AG04449 (cell line): ENCODE measurements around the gene NFASC.

Experiments
- CTCF ChIA-PET: fragments of 350-600 bp; formaldehyde crosslinking; extraction: SDS; loops from one replicate; lab custom pipeline; 2021; ENCODE audit warnings: antibody characterized with exemption; lab: Yijun Ruan, JAX
- POLR2A ChIA-PET: fragments of 400-600, 350-600 bp; formaldehyde crosslinking; extraction: SDS; loops from one replicate; lab custom pipeline; 2020; ENCODE audit warnings: antibody characterized with exemption, inconsistent platforms; lab: Yijun Ruan, JAX
- DNase-seq: peaks from one replicate; pipeline ENCODE4 v3.0.0-alpha.2; 2010; ENCODE audit warnings: low read depth, low spot score
- H3K4me3 ChIP-seq: 2 replicates; pipeline ENCODE4 v1.5.1; 2011; ENCODE audit warnings: low read depth, mild to moderate bottlenecking, control low read depth, low read length
- TF ChIP-seq, protein P1 (sequence below): IDR thresholded peaks from one replicate; pipeline ENCODE4 v1.5.1; 2011; ENCODE audit warnings: mild to moderate bottlenecking, moderate library complexity, low read length, control low read depth, inconsistent platforms; ENCODE audit not compliant: insufficient read depth; ENCODE audit errors: missing control alignments

The NFASC gene

DNA sequence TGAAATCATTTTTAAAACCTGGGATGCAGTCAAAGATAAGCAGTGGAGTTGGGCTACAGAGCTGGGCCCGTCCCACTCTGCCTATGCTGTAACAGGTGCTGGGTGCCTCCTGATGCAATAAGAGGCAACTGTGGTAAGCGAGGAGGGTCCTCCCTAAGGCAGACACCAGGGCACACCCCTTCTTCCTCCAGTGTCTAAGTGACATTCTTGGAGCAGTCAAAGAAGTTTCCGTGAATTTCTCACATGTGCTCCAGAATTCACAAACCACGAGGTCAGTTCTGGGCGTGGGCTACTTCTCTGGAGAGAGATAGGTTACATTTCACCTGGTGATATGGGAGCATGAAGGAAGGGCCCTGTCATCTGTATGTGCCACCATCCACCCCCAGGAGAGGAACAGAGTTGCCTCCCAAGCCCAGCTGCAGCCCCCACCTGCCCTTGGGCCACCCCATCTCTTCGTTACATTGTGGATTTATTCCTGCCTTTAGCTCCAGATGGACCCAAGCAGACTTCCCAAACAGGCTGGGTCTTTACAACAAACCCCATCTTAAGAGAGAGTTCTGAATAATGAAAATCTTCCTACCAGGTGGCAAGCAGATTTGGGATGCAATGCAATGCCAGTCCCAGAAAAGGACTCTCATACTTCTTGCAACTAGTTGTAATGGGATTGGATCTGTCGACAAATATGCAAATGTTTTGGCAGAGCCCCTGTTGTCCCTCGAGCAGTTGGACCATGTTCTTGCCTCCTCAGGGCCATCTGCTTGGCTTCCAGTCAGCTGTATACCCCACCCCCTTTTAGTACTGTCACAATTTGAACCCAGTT is 89.9 kb downstream of the NFASC start:
- ChIA-PET CTCF (interaction anchor here (1.2 to 6.6 kb wide), 3 partner anchors 14 to 153 kb away, joined by 6 to 76 read pairs (median 35); no protein-coding TSS in a partner anchor), POLR2A (no interaction called here)
- DNase-seq, result no peak
- no peak overlapping the region for H3K4me3 ChIP-seq
- TF ChIP-seq, protein P1, sequence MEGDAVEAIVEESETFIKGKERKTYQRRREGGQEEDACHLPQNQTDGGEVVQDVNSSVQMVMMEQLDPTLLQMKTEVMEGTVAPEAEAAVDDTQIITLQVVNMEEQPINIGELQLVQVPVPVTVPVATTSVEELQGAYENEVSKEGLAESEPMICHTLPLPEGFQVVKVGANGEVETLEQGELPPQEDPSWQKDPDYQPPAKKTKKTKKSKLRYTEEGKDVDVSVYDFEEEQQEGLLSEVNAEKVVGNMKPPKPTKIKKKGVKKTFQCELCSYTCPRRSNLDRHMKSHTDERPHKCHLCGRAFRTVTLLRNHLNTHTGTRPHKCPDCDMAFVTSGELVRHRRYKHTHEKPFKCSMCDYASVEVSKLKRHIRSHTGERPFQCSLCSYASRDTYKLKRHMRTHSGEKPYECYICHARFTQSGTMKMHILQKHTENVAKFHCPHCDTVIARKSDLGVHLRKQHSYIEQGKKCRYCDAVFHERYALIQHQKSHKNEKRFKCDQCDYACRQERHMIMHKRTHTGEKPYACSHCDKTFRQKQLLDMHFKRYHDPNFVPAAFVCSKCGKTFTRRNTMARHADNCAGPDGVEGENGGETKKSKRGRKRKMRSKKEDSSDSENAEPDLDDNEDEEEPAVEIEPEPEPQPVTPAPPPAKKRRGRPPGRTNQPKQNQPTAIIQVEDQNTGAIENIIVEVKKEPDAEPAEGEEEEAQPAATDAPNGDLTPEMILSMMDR, result no peak

DNA sequence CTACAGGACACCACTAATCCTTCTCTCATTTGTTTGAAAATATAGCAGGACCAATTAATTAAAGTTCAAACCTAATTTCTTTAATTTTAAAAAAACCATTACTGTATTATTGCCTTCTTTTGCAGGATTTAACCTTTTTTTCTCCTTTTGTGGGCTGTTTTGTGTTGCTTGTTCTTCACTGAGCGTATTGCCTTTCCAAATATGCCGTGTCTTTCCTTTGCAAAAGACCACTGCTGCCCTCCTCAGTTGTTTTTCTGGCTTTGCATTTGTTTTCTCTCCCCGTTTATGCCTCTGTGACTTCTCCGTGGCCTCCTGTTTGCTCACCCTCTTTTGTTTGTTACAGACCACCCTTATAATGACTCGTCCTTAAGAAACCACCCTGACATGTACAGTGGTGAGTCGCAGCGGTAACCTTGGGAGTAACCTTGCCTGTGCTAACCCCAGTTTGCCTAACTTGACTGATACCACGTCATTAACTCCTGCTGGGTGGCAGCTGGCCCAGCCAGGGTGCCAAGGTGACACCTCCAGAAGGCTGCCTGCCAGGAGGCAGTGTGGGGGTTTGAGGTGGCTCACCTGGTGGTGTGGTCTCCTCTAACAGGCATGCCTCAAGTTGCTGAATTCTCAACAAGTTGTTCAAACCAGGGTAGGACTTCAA is 91.2 kb downstream of the NFASC start:
- ChIA-PET POLR2A (no interaction called here), CTCF (interaction anchor here (1.1 to 6.6 kb wide), 4 partner anchors 13 to 155 kb away, joined by 4 to 76 read pairs (median 6); no protein-coding TSS in a partner anchor)
- TF ChIP-seq, protein P1, result no peak
- no peak overlapping the region for H3K4me3 ChIP-seq
- no peak for DNase-seq

DNA sequence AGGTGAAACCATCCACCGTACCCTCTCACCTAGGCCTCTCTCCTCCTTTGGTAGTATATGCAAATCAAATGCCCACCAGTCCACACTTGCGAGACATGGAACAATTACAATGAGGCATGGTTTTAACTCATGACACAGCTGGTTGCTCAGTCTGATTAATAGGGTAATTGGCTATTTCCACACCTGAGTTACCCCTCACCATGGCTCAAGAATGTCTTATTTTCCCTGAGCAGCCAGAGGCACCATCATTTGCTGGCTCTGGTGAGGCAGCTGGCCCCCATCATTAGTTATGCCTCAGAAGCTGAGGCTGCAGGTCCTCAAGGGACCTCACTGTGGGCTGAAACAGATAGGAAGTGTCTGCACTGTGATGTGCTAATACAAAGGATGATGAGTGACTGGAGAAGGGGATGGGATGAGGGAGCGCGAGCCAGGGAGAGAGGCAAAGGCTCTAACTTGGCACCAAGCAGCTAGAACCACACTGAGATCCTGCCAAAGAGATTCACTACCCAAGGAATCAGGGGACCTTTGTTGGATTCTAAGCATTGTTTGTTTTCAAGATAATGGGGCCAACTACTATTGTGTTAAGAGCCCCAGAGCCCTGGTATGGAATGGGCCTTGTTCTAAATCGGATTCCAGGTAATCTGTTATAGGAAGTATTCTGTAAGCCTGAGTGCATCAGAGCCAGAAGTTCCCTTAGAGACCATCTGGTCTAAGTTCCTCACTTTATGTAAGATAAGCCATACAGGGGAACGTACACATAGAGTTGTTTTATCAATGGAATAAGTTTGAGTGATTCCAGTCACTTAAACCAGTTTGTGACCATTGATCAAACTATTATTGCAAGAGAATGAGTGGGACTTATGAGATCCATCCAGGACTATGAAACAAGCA is 92.3 kb downstream of the NFASC start:
- CTCF ChIA-PET, result interaction anchor here (1.0 to 6.6 kb wide), 4 partner anchors 12 to 156 kb away, joined by 3 to 76 read pairs (median 6); no protein-coding TSS in a partner anchor
- POLR2A ChIA-PET, result no interaction called here

DNA sequence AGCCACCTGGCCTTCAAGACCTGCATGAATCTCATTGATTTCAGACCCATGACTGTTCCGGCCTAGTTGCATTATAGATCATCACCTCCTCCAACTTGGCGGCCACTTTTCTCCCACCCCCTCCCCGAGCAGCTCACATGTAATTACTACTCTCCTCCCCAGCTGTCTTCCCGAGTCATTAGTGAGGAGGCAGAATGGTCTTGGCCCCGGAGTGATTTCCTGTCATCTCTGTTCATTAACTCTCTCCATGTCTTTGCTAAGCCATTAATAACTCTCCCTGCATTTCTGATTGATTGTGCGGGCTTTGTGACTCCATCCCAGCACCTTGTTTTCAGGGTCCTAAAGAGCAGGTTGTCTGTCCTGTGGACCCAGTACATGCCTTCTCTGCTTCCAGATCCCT is 96.8 kb downstream of the NFASC start:
- DNase-seq, result no peak
- no peak overlapping the region for H3K4me3 ChIP-seq
- ChIA-PET CTCF (interaction anchor here (0.7 to 5.2 kb wide), 6 partner anchors 9 to 289 kb away, joined by 3 to 24 read pairs (median 6); no protein-coding TSS in a partner anchor), POLR2A (no interaction called here)
- TF ChIP-seq, protein P1, result no peak

More for the DNA sequence above, 92.3 kb downstream of the NFASC start:
- TF ChIP-seq, protein P1, result no peak
- no peak overlapping the region for H3K4me3 ChIP-seq
- DNase-seq, result no peak

DNA sequence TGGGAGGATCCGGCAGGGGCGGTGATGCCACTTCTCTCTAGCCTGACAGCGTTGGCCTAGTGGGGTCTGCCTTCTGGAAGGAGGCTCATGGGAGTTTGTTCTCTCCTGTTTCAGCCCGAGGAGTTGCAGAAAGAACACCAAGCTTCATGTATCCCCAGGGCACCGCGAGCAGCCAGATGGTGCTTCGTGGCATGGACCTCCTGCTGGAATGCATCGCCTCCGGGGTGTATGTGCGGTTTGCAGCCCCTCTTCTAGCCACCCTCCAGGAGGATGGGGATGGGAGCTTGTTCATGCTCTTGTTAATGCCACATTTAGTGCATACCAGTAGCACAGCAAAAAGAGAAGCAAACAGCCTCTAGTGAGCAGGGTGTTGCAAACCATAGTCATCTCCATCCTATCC is 97.5 kb downstream of the NFASC start:
- TF ChIP-seq, protein P1, result no peak
- DNase-seq, result no peak
- H3K4me3 ChIP-seq, result no peak overlapping the region
- POLR2A ChIA-PET, result no interaction called here
- CTCF ChIA-PET, result interaction anchor here (0.7 to 5.2 kb wide), 7 partner anchors 8 to 288 kb away, joined by 3 to 24 read pairs (median 4); no protein-coding TSS in a partner anchor
